Mesenchymal stem cell (in vitro differentiated cells and primary cell): ENCODE data around the gene ITGAD.
"Not testable (repeated sequence)": the region's sequence is repeated elsewhere in the genome, so short reads cannot be mapped to it uniquely, and the experiment has no call there.

Source experiments
- DNase-seq: peaks from one replicate; pipeline ENCODE4 v3.0.0-alpha.2; 2013
- H2AFZ ChIP-seq: one replicate; pipeline ENCODE4 v1.6.1; 2013; ENCODE audit warnings: low read depth, mild to moderate bottlenecking, control low read depth, inconsistent platforms, low read length, moderate library complexity
- H2AK5ac ChIP-seq: 2 replicates; pipeline ENCODE4 v1.6.1; 2013; ENCODE audit warnings: low read length, moderate library complexity, mild to moderate bottlenecking, inconsistent platforms; ENCODE audit not compliant: severe bottlenecking
- H2BK120ac ChIP-seq: one replicate; pipeline ENCODE4 v1.6.1; 2013; ENCODE audit warnings: low read depth, mild to moderate bottlenecking, inconsistent platforms, low read length, moderate library complexity
- H2BK12ac ChIP-seq, 2 experiments: one replicate each; pipeline ENCODE4 v1.6.1; 2013; ENCODE audit warnings: inconsistent platforms in 2 of 2, low read length in 2 of 2, mild to moderate bottlenecking in 2 of 2, moderate library complexity in 2 of 2, control low read depth in 1 of 2
- H2BK15ac ChIP-seq: one replicate; pipeline ENCODE4 v1.6.1; 2013; ENCODE audit warnings: mild to moderate bottlenecking, low read depth, inconsistent platforms; ENCODE audit not compliant: poor library complexity, severe bottlenecking
- H2BK5ac ChIP-seq: 2 replicates; pipeline ENCODE4 v1.6.1; 2013; ENCODE audit warnings: low read depth, mild to moderate bottlenecking, low read length, control low read depth, inconsistent platforms; ENCODE audit not compliant: poor library complexity, severe bottlenecking
- H3K14ac ChIP-seq, 2 experiments: one replicate each; pipeline ENCODE4 v1.6.1; 2013; ENCODE audit warnings: inconsistent platforms in 2 of 2, low read length in 2 of 2, control low read depth in 1 of 2, mild to moderate bottlenecking in 1 of 2, moderate library complexity in 1 of 2
- H3K18ac ChIP-seq, 2 experiments: one replicate each; pipeline ENCODE4 v1.6.1; 2013; ENCODE audit warnings: inconsistent platforms in 2 of 2, low read length in 2 of 2, control low read depth in 1 of 2, low read depth in 1 of 2, mild to moderate bottlenecking in 1 of 2
- H3K23ac ChIP-seq, 2 experiments: one replicate each; pipeline ENCODE4 v1.6.1; 2013; ENCODE audit warnings: inconsistent platforms in 2 of 2, low read length in 2 of 2, mild to moderate bottlenecking in 2 of 2, moderate library complexity in 2 of 2, control low read depth in 1 of 2
- H3K27ac ChIP-seq: 2 replicates; pipeline ENCODE4 v1.5.1; 2013; ENCODE audit warnings: mild to moderate bottlenecking, moderate library complexity, low read length, control low read depth, inconsistent platforms; ENCODE audit not compliant: poor library complexity, severe bottlenecking
- H3K27me3 ChIP-seq, 2 experiments: 2 replicates each; pipeline versions ENCODE4 v1.6.1 to v1.7.0; 2013; ENCODE audit warnings: low read length in 2 of 2, mild to moderate bottlenecking in 2 of 2, moderate library complexity in 2 of 2, control low read depth in 1 of 2, inconsistent platforms in 1 of 2; ENCODE audit not compliant: control insufficient read depth in 1 of 2, insufficient read depth in 1 of 2
- H3K36me3 ChIP-seq, 2 experiments: 2 replicates each; pipeline versions ENCODE4 v1.6.1 to v1.7.0; 2013; ENCODE audit warnings: low read length in 2 of 2, control low read depth in 1 of 2, inconsistent platforms in 1 of 2, low read depth in 1 of 2, mild to moderate bottlenecking in 1 of 2; ENCODE audit not compliant: insufficient read depth in 2 of 2, control insufficient read depth in 1 of 2
- H3K4ac ChIP-seq, 2 experiments: one replicate each; pipeline ENCODE4 v1.6.1; 2013; ENCODE audit warnings: inconsistent platforms in 2 of 2, low read length in 2 of 2, mild to moderate bottlenecking in 2 of 2, moderate library complexity in 2 of 2, control low read depth in 1 of 2, low read depth in 1 of 2
- H3K4me1 ChIP-seq: 2 replicates; pipeline ENCODE4 v1.6.1; 2013; ENCODE audit warnings: low read depth, low read length, control low read depth; ENCODE audit not compliant: control insufficient read depth, insufficient read depth
- H3K4me2 ChIP-seq: 2 replicates; pipeline ENCODE4 v1.6.1; 2013; ENCODE audit warnings: low read length, mild to moderate bottlenecking, inconsistent platforms; ENCODE audit not compliant: poor library complexity, severe bottlenecking
- H3K4me3 ChIP-seq, 2 experiments: 2 replicates each; pipeline versions ENCODE4 v1.5.1 to v1.7.0; 2013; ENCODE audit warnings: low read length in 2 of 2, mild to moderate bottlenecking in 2 of 2, control low read depth in 1 of 2, low read depth in 1 of 2; ENCODE audit not compliant: insufficient read depth in 1 of 2
- H3K79me1 ChIP-seq: replicated peaks from 2 replicates; pipeline ENCODE4 v1.6.1; 2013; ENCODE audit warnings: mild to moderate bottlenecking, control low read depth, low read length, inconsistent platforms; ENCODE audit not compliant: poor library complexity, severe bottlenecking
- H3K9ac ChIP-seq: 2 replicates; pipeline ENCODE4 v1.7.0; 2013; ENCODE audit warnings: mild to moderate bottlenecking, low read length, moderate library complexity
- H3K9me3 ChIP-seq: 2 replicates; pipeline ENCODE4 v1.7.0; 2013; ENCODE audit warnings: mild to moderate bottlenecking, low read length; ENCODE audit not compliant: control insufficient read depth
- H4K8ac ChIP-seq: one replicate; pipeline ENCODE4 v1.6.1; 2013; ENCODE audit warnings: inconsistent platforms, mild to moderate bottlenecking, low read length, moderate library complexity
- H4K91ac ChIP-seq: one replicate; pipeline ENCODE4 v1.6.1; 2013; ENCODE audit warnings: mild to moderate bottlenecking, low read length, inconsistent platforms
- WGBS: methylation state at CpG from one replicate; pipeline ENCODE4 v1.1.7; 2013; ENCODE audit warnings: mixed read lengths; 5-methylcytosine and 5-hydroxymethylcytosine counted together

The ITGAD gene

DNA sequence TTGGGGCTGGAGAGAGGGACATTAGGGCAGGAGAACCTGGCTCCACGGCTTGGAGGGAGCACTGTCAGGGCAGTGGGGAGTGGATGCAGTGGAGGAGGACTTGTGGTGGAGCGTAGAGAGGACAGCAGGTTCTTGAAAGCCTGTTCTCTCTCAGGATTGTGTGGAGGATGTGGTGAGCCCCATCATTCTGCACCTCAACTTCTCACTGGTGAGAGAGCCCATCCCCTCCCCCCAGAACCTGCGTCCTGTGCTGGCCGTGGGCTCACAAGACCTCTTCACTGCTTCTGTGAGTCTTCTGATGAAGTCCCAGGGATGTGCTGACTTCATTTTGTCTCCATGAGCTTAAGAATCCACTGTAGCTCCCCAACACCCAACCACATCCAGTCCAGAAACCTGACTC is 21.6 kb downstream of the ITGAD start:
- Histone ChIP-seq H2AK5ac (no peak overlapping the region), H4K91ac (no peak overlapping the region), H3K4me3 (no peak overlapping the region), H3K4ac (no peak overlapping the region), H3K23ac (no peak overlapping the region), H3K4me2 (no peak overlapping the region), H4K8ac (no peak overlapping the region), H3K27me3 (peaks cover 5 to 38% of the 10 kb centered on the region in 2 experiments), H2BK5ac (no peak overlapping the region), H2BK15ac (no peak overlapping the region), H3K18ac (no peak overlapping the region), H2BK120ac (no peak overlapping the region), H3K9me3 (peaks cover 5% of the 10 kb centered on the region), H3K4me1 (no peaks in the 10 kb centered on the region), H2AFZ (no peak overlapping the region), H3K9ac (no peak overlapping the region), H3K27ac (no peak overlapping the region), H3K79me1 (no peaks in the 10 kb centered on the region), H3K14ac (no peak overlapping the region), H3K36me3 (no peaks in the 10 kb centered on the region), H2BK12ac (no peak overlapping the region)
- DNase-seq = no peak
- WGBS = 60% methylated on average over 4 of the region's 4 CpGs

DNA sequence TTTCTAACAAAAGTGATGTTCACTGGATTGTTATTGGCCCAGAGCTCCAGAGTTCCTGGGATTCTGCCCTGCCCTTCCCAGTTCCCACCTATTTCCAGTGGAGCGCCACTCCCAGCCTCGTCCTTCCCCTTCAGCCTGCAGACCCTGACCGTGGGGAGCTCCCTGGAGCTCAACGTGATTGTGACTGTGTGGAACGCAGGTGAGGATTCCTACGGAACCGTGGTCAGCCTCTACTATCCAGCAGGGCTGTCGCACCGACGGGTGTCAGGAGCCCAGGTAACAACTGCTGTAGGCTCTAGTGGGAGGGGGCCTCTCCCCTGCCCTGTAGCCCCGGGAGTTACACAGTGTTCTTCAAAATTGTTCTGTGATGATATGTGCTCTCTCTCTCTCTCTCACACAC is 23.2 kb downstream of the ITGAD start:
- H2BK120ac ChIP-seq = no peak overlapping the region
- no peak for DNase-seq
- peaks cover 8% of the 10 kb centered on the region for H3K9me3 ChIP-seq

DNA sequence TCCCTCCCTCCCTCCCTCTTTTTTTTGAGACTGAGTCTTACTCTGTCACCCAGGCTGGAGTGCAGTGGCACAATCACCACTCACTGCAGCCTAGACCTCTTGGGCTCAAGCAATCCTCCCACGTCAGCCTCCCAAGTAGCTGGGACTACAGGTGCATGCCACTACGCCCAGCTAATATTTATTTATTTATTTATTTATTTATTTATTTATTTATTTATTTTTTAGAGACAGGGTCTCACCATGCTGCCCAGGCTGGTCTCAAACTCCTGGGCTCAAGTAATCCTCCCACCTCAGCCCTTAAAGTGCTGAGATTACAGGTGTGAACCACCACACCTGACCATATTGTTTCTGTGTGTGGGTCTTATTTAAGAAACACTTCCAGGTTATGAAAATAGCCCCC is 23.9 kb downstream of the ITGAD start:
- not testable (repeated sequence) for H3K4me2 ChIP-seq, H2BK120ac ChIP-seq, H3K79me1 ChIP-seq

More for the DNA sequence above, 23.2 kb downstream of the ITGAD start:
- Histone ChIP-seq H3K4me2 (no peak overlapping the region), H3K27me3 (peaks cover 5 to 36% of the 10 kb centered on the region in 2 experiments), H3K4ac (no peak overlapping the region), H3K79me1 (no peaks in the 10 kb centered on the region), H3K9ac (no peak overlapping the region), H2AFZ (no peak overlapping the region), H2BK15ac (no peak overlapping the region), H4K91ac (no peak overlapping the region), H3K4me3 (no peak overlapping the region), H3K18ac (no peak overlapping the region), H2BK5ac (no peak overlapping the region), H3K14ac (no peak overlapping the region), H4K8ac (no peak overlapping the region), H3K4me1 (no peaks in the 10 kb centered on the region), H3K27ac (no peak overlapping the region), H2AK5ac (no peak overlapping the region), H2BK12ac (no peak overlapping the region), H3K36me3 (no peaks in the 10 kb centered on the region), H3K23ac (no peak overlapping the region)
- WGBS = 76% methylated on average over 8 of the region's 11 CpGs

DNA sequence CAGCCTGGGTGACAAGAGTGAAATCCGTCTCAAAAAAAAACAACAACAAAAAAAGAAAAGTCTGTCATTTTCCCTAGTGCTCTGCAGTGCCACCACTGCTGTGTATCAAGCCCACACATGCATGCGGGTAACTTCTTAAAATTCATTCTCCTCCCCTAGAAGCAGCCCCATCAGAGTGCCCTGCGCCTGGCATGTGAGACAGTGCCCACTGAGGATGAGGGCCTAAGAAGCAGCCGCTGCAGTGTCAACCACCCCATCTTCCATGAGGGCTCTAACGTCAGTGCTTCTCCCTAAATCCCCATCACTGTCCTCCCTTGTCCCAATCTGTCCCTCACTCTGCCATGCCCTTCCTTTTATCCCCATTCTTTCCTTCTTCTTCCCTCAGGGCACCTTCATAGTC is 24.8 kb downstream of the ITGAD start:
- Histone ChIP-seq H3K36me3 (no peaks in the 10 kb centered on the region), H3K79me1 (no peaks in the 10 kb centered on the region), H2AFZ (no peak overlapping the region), H3K9me3 (peaks cover 21% of the 10 kb centered on the region), H3K18ac (no peak overlapping the region), H4K91ac (no peak overlapping the region), H3K4me3 (no peak overlapping the region), H3K14ac (no peak overlapping the region), H3K27me3 (peaks cover 5 to 41% of the 10 kb centered on the region in 2 experiments), H3K4ac (no peak overlapping the region), H3K4me2 (no peak overlapping the region), H3K9ac (no peak overlapping the region), H2BK12ac (no peak overlapping the region), H3K23ac (no peak overlapping the region), H2BK120ac (no peak overlapping the region), H4K8ac (no peak overlapping the region), H2AK5ac (no peak overlapping the region), H2BK15ac (no peak overlapping the region), H3K4me1 (no peaks in the 10 kb centered on the region), H3K27ac (no peak overlapping the region), H2BK5ac (no peak overlapping the region)
- DNase-seq = no peak
- WGBS = 83% methylated on average over 5 of the region's 5 CpGs

More for the DNA sequence above, 23.9 kb downstream of the ITGAD start:
- not testable (repeated sequence) for H3K27ac ChIP-seq, H3K14ac ChIP-seq, H3K4me3 ChIP-seq, H3K18ac ChIP-seq, H2BK12ac ChIP-seq, H2AFZ ChIP-seq, H3K36me3 ChIP-seq, H2BK5ac ChIP-seq, H4K8ac ChIP-seq, H2BK15ac ChIP-seq, H3K23ac ChIP-seq, H3K4me1 ChIP-seq, H3K4ac ChIP-seq, H4K91ac ChIP-seq, H3K9ac ChIP-seq, DNase-seq, H2AK5ac ChIP-seq
- no CpG with 5 or more reads among the region's 2 CpGs for WGBS
- Histone ChIP-seq H3K27me3 (peaks cover 5 to 38% of the 10 kb centered on the region in 2 experiments), H3K9me3 (peaks cover 12% of the 10 kb centered on the region)
